Vagina (tissue), 2 donors: ENCODE data around the gene PITPNM2. TPM values are rescaled to one million over a fixed set of nuclear protein-coding genes. Genes with fewer than 3 reads are reported as not detected.

Source experiments
- DNase-seq, 2 donors: peaks; one replicate each; pipeline ENCODE4 v3.0.0-alpha.2; 2017; ENCODE audit errors: extremely low spot score in 2 of 2
- H3K27ac ChIP-seq: fragments of 200-600 bp; sonication (generic); one replicate; pipeline ENCODE4 v1.5.1; 2019
- H3K27me3 ChIP-seq: fragments of 200-600 bp; sonication (generic); one replicate; pipeline ENCODE4 v1.5.1; 2019
- H3K36me3 ChIP-seq, 2 donors: fragments of 200-600 bp; sonication (generic); one replicate each; pipeline ENCODE4 v1.5.1; 2017 to 2019
- H3K4me1 ChIP-seq: fragments of 200-600 bp; sonication (generic); one replicate; pipeline ENCODE4 v1.5.1; 2019
- H3K4me3 ChIP-seq, 2 donors: fragments of 200-600 bp; sonication (generic); 1 replicate in 1 of 2; 2 replicates in 1 of 2; pipeline ENCODE4 v1.5.1; 2016 to 2019
- H3K9me3 ChIP-seq: fragments of 200-600 bp; sonication (generic); one replicate; pipeline ENCODE4 v1.5.1; 2019
- CTCF ChIP-seq, 3 experiments: fragments of 450-650 bp in 2 of 3; fragments of 200-600 bp in 1 of 3; sonication (generic) in 1 of 3; IDR thresholded peaks; one replicate each; pipeline ENCODE4 v1.5.1; 2017 to 2019; ENCODE audit warnings: antibody characterized with exemption in 3 of 3, mild to moderate bottlenecking in 2 of 3, moderate library complexity in 2 of 3
- POLR2A ChIP-seq, 2 donors: fragments of 450-650 bp; IDR thresholded peaks; one replicate each; pipeline ENCODE4 v1.6.1; 2017; ENCODE audit warnings: antibody characterized with exemption in 2 of 2, mild to moderate bottlenecking in 2 of 2, moderate library complexity in 2 of 2
- POLR2AphosphoS5 ChIP-seq, 2 donors: sonication (generic); formaldehyde crosslinking; IDR thresholded peaks; one replicate each; pipeline ENCODE4 v1.9.0; 2017; ENCODE audit warnings: antibody characterized with exemption in 2 of 2, mild to moderate bottlenecking in 2 of 2, low read depth in 1 of 2; ENCODE audit not compliant: insufficient read depth in 1 of 2
- intact Hi-C: fragments of 100-400 bp; cut with DNase I; formaldehyde crosslinking; loops from one replicate; pipeline ENCODE4 v1.15.1; 2023
- total RNA-seq: library from RNA; depleted of rRNA; stranded (reverse); fragments of >200 nt; gene quantifications from one replicate; pipeline ENCODE4 v1.2.3, GENCODE V29; 2016

The PITPNM2 gene
- total RNA-seq, 1 donor from 2014 or later = 8.1 TPM

GRCh38 chr12:123141615-123142517 lies 9.0 kb downstream of the PITPNM2 start:
- Histone ChIP-seq H3K36me3 (no peaks in the 10 kb centered on the region), H3K4me1 (peaks cover 45% of the 10 kb centered on the region), H3K4me3 (no peak overlapping the region), H3K9me3 (no peaks in the 10 kb centered on the region), H3K27me3 (no peaks in the 10 kb centered on the region), H3K27ac (peak overlapping the region; percentile 78)
- TF ChIP-seq POLR2AphosphoS5 (IDR thresholded peaks at IDR 0.05; ENCODE audit: insufficient read depth in 1 of 2, low read depth in 1 of 2) (peak; percentile 42 to 76), CTCF (IDR thresholded peaks at IDR 0.05) (no peak)
- peak in 1 of 2 donors; percentile 87 for DNase-seq
- intact Hi-C loops = no loop called here

- no peak for TF ChIP-seq POLR2AphosphoS5 (IDR thresholded peaks at IDR 0.05; ENCODE audit: insufficient read depth in 1 of 2, low read depth in 1 of 2)
- no peak for TF ChIP-seq POLR2A (IDR thresholded peaks at IDR 0.05)
- no peak for TF ChIP-seq CTCF (IDR thresholded peaks at IDR 0.05)
These were observed 9.9 kb downstream of the PITPNM2 start for GRCh38 chr12:123140676-123141614.

GRCh38 chr12:123139926-123140675 lies 10.8 kb downstream of the PITPNM2 start:
- H3K4me3 ChIP-seq = no peak overlapping the region
- H3K9me3 ChIP-seq = no peaks in the 10 kb centered on the region
- peaks cover 45% of the 10 kb centered on the region for H3K4me1 ChIP-seq
- H3K36me3 ChIP-seq = no peaks in the 10 kb centered on the region
- H3K27ac ChIP-seq = peak overlapping the region; percentile 78
- no peaks in the 10 kb centered on the region for H3K27me3 ChIP-seq
- DNase-seq = peak in 1 of 2 donors; percentile 83
- no peak for TF ChIP-seq CTCF (IDR thresholded peaks at IDR 0.05)
- no peak for TF ChIP-seq POLR2AphosphoS5 (IDR thresholded peaks at IDR 0.05; ENCODE audit: insufficient read depth in 1 of 2, low read depth in 1 of 2)
- no peak for TF ChIP-seq POLR2A (IDR thresholded peaks at IDR 0.05)
- intact Hi-C loops = no loop called here

More at GRCh38 chr12:123140676-123141614, 9.9 kb downstream of the PITPNM2 start:
- H3K9me3 ChIP-seq = no peaks in the 10 kb centered on the region
- H3K36me3 ChIP-seq = no peaks in the 10 kb centered on the region
- no peak overlapping the region for H3K4me3 ChIP-seq
- peaks cover 45% of the 10 kb centered on the region for H3K4me1 ChIP-seq
- no peaks in the 10 kb centered on the region for H3K27me3 ChIP-seq
- peak overlapping the region; percentile 78 for H3K27ac ChIP-seq
- no peak for DNase-seq
- intact Hi-C loops = no loop called here

GRCh38 chr12:123135688-123136087 lies 15.2 kb downstream of the PITPNM2 start:
- no peak overlapping the region for H3K4me3 ChIP-seq
- H3K36me3 ChIP-seq = no peaks in the 10 kb centered on the region
- H3K27ac ChIP-seq = no peak overlapping the region
- H3K9me3 ChIP-seq = no peaks in the 10 kb centered on the region
- H3K27me3 ChIP-seq = no peaks in the 10 kb centered on the region
- DNase-seq = no peak
- H3K4me1 ChIP-seq = peaks cover 36% of the 10 kb centered on the region
- TF ChIP-seq CTCF (IDR thresholded peaks at IDR 0.05) (no peak), POLR2A (IDR thresholded peaks at IDR 0.05) (no peak), POLR2AphosphoS5 (IDR thresholded peaks at IDR 0.05; ENCODE audit: insufficient read depth in 1 of 2, low read depth in 1 of 2) (no peak)
- intact Hi-C loops = no loop called here
